Suprapubic skin (tissue), 4 donors: ENCODE measurements around the gene CHST6. TPM values are rescaled to one million over a fixed set of nuclear protein-coding genes. Genes with fewer than 3 reads are reported as not detected.
"Not testable (repeated sequence)": the region's sequence is repeated elsewhere in the genome, so short reads cannot be mapped to it uniquely, and the experiment has no call there.

Experiments
- DNase-seq, 2 donors: peaks; one replicate each; pipeline ENCODE4 v3.0.0-alpha.2; 2019; ENCODE audit warnings: low spot score in 2 of 2
- H3K27ac ChIP-seq: fragments of 200-600 bp; sonication (generic); one replicate; pipeline ENCODE4 v1.5.1; 2019
- H3K27me3 ChIP-seq: fragments of 200-600 bp; sonication (generic); one replicate; pipeline ENCODE4 v1.5.1; 2019
- H3K36me3 ChIP-seq: fragments of 200-600 bp; sonication (generic); one replicate; pipeline ENCODE4 v1.5.1; 2019
- H3K4me1 ChIP-seq: fragments of 200-600 bp; sonication (generic); one replicate; pipeline ENCODE4 v1.5.1; 2019
- H3K4me3 ChIP-seq: fragments of 200-600 bp; sonication (generic); one replicate; pipeline ENCODE4 v1.5.1; 2019; ENCODE audit warnings: mild to moderate bottlenecking
- H3K9me3 ChIP-seq: fragments of 200-600 bp; sonication (generic); one replicate; pipeline ENCODE4 v1.5.1; 2019
- EP300 ChIP-seq: sonication (generic); formaldehyde crosslinking; IDR thresholded peaks from one replicate; pipeline ENCODE4 v1.6.1; 2017; ENCODE audit warnings: antibody characterized with exemption
- POLR2A ChIP-seq, 2 donors: fragments of 450-650 bp; IDR thresholded peaks; one replicate each; pipeline ENCODE4 v1.6.1; 2017; ENCODE audit warnings: antibody characterized with exemption in 2 of 2, mild to moderate bottlenecking in 2 of 2, moderate library complexity in 2 of 2
- POLR2AphosphoS5 ChIP-seq, 3 donors: sonication (generic); formaldehyde crosslinking; IDR thresholded peaks; one replicate each; pipeline ENCODE4 v1.6.1; 2017; ENCODE audit warnings: antibody characterized with exemption in 3 of 3
- WGBS: methylation state at CpG from one replicate; pipeline ENCODE4 v1.1.5; 2018; 5-methylcytosine and 5-hydroxymethylcytosine counted together
- total RNA-seq, 4 donors: library from RNA; depleted of rRNA; stranded (reverse); fragments of >200 nt; gene quantifications; one replicate each; pipeline ENCODE4 v1.1.0, GENCODE V29; 2016
- TF ChIP-seq, protein P1 (sequence below), 2 donors: fragments of 200-600 bp in 1 of 2; fragments of 450-650 bp in 1 of 2; sonication (generic) in 1 of 2; IDR thresholded peaks; one replicate each; pipeline ENCODE4 v1.5.1; 2016 to 2019; ENCODE audit warnings: antibody characterized with exemption in 2 of 2, mild to moderate bottlenecking in 1 of 2, moderate library complexity in 1 of 2

CHST6 gene
- under 1 TPM in 3 of 4 donors, not detected in 1; 0.17 to 0.73 (median 0.30) TPM for total RNA-seq

DNA sequence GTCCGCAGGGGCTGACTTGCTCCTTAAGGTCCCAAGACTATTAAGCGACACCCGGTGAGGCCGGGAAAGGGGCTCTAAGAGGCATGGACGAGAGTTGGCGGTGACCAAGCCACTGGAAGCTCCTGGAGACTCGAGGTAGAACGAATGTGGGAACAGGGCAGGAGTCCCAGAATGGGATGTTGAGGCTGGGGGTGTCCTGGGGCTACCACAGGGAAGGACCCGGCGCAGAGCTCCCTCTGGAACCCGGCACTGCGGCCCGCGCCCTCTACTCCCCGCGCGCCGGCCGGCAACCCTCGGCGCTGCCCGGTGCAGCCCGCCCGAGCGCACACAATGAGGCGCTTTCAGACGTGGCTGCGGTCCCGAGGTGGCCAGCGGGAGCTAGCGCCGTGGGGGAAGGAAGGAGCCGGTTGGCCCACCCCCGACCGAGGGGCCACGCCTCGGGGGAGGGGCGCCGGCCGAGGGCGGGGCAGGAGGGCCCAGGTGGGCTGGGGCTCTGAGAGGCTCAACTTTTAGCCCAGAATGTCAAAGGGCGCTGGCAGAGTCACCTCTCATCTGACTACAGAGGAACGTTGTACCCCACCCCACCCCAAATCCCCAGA, at the start of gene CHST6:
TSS of gene CHST6 (minus strand) at position 366 of the 599 bp plus-strand sequence. CDS start 15,613 bp downstream, outside the sequence.
- Histone ChIP-seq H3K4me3 (peak within 1 kb of the TSS; percentile 44), H3K4me1 (peaks cover 14% of the 10 kb centered on the region), H3K9me3 (no peaks in the 10 kb centered on the region), H3K27ac (no peak within 1 kb of the TSS), H3K36me3 (no peaks in the 10 kb centered on the region), H3K27me3 (peaks cover 16% of the 10 kb centered on the region)
- no peak for DNase-seq
- TF ChIP-seq POLR2A (IDR thresholded peaks at IDR 0.05), result no peak
- no peak for TF ChIP-seq POLR2AphosphoS5 (IDR thresholded peaks at IDR 0.05)
- TF ChIP-seq, protein P1, sequence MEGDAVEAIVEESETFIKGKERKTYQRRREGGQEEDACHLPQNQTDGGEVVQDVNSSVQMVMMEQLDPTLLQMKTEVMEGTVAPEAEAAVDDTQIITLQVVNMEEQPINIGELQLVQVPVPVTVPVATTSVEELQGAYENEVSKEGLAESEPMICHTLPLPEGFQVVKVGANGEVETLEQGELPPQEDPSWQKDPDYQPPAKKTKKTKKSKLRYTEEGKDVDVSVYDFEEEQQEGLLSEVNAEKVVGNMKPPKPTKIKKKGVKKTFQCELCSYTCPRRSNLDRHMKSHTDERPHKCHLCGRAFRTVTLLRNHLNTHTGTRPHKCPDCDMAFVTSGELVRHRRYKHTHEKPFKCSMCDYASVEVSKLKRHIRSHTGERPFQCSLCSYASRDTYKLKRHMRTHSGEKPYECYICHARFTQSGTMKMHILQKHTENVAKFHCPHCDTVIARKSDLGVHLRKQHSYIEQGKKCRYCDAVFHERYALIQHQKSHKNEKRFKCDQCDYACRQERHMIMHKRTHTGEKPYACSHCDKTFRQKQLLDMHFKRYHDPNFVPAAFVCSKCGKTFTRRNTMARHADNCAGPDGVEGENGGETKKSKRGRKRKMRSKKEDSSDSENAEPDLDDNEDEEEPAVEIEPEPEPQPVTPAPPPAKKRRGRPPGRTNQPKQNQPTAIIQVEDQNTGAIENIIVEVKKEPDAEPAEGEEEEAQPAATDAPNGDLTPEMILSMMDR (IDR thresholded peaks at IDR 0.05), result no peak
- no peak for TF ChIP-seq EP300
- under 1% methylated on average over 15 of the region's 43 CpGs for WGBS

DNA sequence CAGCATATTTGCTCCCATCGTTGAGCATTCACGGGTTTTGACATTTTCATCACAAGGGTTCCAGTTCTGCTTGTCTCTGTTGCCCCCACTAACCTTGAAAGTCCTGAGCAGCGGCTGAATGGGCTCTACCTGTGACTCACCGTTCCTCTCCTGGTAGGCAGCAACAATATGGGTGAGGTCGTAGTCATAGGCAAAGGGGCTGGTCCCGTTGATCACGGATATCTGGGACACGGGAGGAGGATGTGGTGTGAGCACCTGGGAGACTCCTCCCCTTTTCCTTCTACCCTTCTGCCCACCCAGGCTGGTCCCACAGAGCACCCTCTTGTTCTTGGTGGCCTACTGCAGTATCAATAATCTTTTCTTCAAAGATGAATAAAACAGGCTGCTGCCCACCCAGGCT, 47.2 kb upstream of the CHST6 start:
- not testable (repeated sequence) for H3K4me3 ChIP-seq, H3K4me1 ChIP-seq, H3K27ac ChIP-seq, H3K9me3 ChIP-seq, H3K27me3 ChIP-seq, DNase-seq, H3K36me3 ChIP-seq
- WGBS, result 96% methylated on average over 8 of the region's 8 CpGs

DNA sequence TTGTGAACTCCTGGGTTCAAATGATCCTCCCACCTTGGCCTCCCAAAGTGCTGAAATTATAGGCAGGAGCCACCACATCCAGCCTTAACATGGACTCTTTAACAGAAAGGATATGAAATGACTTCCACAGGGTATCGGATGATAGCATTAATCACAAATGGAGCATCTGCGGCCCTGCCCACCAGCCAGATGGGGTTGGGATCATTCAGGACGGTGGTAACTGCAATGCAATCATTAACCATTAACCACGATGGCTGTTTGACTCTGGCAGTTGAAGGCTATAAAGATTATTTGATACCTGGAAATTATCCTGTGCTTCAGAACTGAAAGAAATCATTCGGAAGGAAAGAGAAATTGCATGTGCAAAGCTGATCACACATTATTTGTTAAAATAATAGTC, 46.0 kb upstream of the CHST6 start:
- no peak for DNase-seq
- TF ChIP-seq POLR2AphosphoS5 (IDR thresholded peaks at IDR 0.05) (no peak), EP300 (no peak), POLR2A (IDR thresholded peaks at IDR 0.05) (no peak)
- TF ChIP-seq, protein P1 (IDR thresholded peaks at IDR 0.05), result no peak

DNA sequence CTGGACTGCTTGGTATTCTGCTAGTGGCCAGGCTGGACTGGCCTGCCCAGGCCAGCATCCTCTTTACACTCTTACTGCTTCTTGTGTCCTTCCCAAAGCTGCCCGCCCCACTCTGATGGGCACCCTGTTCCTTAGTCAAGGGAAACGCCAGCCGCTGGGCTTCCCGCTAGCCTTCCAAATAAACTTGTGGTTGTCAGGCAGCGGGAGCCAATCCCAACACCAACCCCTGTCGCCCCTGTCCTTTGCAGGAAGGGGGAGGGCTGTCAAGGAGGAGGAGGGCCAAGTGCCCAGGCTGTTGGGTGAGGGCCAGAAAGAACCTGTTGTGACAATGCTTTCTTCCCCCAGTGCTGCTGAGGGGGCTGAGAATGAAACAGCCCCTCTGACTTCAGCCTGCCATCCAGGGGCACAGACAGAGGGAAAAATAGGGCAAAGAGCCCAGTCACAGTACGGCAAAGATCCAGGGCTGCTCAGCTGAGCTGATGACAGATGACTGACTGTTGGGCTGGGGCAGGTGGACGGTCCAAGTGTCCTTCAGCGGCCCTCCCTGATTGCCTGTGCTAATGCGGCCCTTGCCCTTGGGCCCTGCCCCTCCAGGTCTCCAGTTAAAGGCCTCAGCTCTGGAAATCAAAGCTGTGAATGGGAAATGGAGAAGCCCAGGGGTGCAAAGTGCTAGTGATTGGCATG, 43.8 kb upstream of the CHST6 start:
- H3K4me3 ChIP-seq, H3K27ac ChIP-seq, DNase-seq, H3K27me3 ChIP-seq, H3K36me3 ChIP-seq, H3K9me3 ChIP-seq, H3K4me1 ChIP-seq: not testable (repeated sequence)
- WGBS, result 84% methylated on average over 7 of the region's 10 CpGs

More for the DNA sequence above, 46.0 kb upstream of the CHST6 start:
- Histone ChIP-seq H3K27ac (no peak overlapping the region), H3K9me3 (no peaks in the 10 kb centered on the region), H3K27me3 (no peaks in the 10 kb centered on the region), H3K4me3 (no peak overlapping the region), H3K4me1 (no peaks in the 10 kb centered on the region), H3K36me3 (peaks cover 8% of the 10 kb centered on the region)
- 91% methylated on average over 5 of the region's 5 CpGs for WGBS

DNA sequence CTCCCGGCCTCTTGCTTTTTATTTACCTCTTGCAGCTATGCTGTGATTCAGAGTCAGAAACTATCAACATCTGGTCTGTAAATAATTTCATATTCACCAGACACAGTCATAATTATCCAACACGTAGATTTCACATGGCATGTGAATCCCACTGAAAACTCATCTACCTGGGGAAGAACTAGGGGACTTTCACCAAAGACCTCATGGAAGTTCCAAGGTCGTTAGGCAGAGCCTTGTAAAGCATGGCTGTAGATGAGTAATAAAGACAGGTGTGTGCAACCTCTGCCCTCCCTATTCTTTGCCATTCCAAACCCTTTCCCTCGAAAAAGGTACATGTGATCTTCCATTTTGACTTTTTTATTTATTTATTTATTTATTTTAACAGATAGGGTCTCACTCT, 42.5 kb upstream of the CHST6 start:
- 94% methylated on average over 4 of the region's 4 CpGs for WGBS
- H3K4me3 ChIP-seq, result no peak overlapping the region
- TF ChIP-seq POLR2A (IDR thresholded peaks at IDR 0.05), result no peak
- TF ChIP-seq EP300, result no peak
- TF ChIP-seq, protein P1 (IDR thresholded peaks at IDR 0.05), result no peak
- no peak for TF ChIP-seq POLR2AphosphoS5 (IDR thresholded peaks at IDR 0.05)

DNA sequence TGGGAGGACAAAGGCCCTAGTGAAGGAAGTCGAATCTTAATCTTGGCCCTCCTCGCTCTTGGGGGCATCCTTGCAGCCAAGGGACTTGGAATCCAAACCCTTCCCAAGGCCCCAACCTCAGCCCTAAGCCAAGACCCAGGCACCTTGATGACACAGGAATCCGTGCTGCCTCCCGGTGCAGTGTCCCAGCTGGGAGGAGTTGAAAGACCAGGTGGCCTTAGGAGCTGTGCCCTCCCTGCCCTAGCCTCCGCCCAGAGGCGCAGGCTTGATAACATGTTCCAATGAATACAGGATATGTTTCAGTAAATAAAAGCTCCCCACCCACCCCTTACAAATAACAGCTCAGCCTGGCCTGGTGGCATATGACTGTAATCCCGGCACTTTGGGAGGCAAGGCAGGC, 40.7 kb upstream of the CHST6 start, which contains the start of gene CHST5:
TSS of gene CHST5 (minus strand) at position 208 of the 400 bp plus-strand sequence. CDS start 5,724 bp downstream, outside the sequence.
- no peak within 1 kb of the TSS for H3K27ac ChIP-seq
- H3K4me1 ChIP-seq, result no peaks in the 10 kb centered on the region
- TF ChIP-seq EP300, result no peak
- DNase-seq, result no peak
- H3K4me3 ChIP-seq, result no peak within 1 kb of the TSS
- WGBS, result 91% methylated on average over 4 of the region's 7 CpGs
- H3K9me3 ChIP-seq, result no peaks in the 10 kb centered on the region
- no peaks in the 10 kb centered on the region for H3K27me3 ChIP-seq
- H3K36me3 ChIP-seq, result no peaks in the 10 kb centered on the region

More for the DNA sequence above, 42.5 kb upstream of the CHST6 start:
- Histone ChIP-seq H3K27me3 (no peaks in the 10 kb centered on the region), H3K36me3 (peaks cover 4% of the 10 kb centered on the region), H3K4me1 (no peaks in the 10 kb centered on the region), H3K27ac (no peak overlapping the region), H3K9me3 (no peaks in the 10 kb centered on the region)
- no peak for DNase-seq
